HCT116 (cell line): ENCODE results near the gene ZCCHC10. TPM values are rescaled to one million over a fixed set of nuclear protein-coding genes. Genes with fewer than 3 reads are reported as not detected.
A peak's percentile ranks its signal among the peaks of the same experiment; 100 is the strongest.
"Not testable (repeated sequence)": the region's sequence is repeated elsewhere in the genome, so short reads cannot be mapped to it uniquely, and the experiment has no call there.

Experiments used
- ATAC-seq: fragments of 200-7000 bp; cut with Tn5 transposase; 2 replicates; pipeline ENCODE4 v1.9.1; 2020; ENCODE audit warnings: mild to moderate bottlenecking, moderate library complexity
- BruUV-seq: library from RNA; stranded (reverse); fragments of 400-500 nt; replicated peaks from 2 replicates; lab custom pipeline; 2021; lab: Mats Ljungman, UMichigan
- CTCF ChIA-PET: fragments of 300-600 bp; sonication (Branson Sonifier 250); formaldehyde crosslinking; loops from one replicate; lab custom pipeline; 2021; ENCODE audit warnings: antibody characterized with exemption; lab: Charles Lee
- POLR2A ChIA-PET: fragments of 300-600, 350-600 bp; sonication (Branson Sonifier 250); formaldehyde crosslinking; loops from one replicate; lab custom pipeline; 2021; ENCODE audit warnings: antibody characterized with exemption; lab: Charles Lee
- RAD21 ChIA-PET, 2 experiments: fragments of 300-600 bp; sonication (Branson Sonifier 250); formaldehyde crosslinking; loops; one replicate each; lab custom pipeline; 2023; ENCODE audit warnings: low total read pairs in 2 of 2; ENCODE audit not compliant: uncharacterized antibody in 2 of 2, unreplicated experiment in 2 of 2, low non-redundant PET in 1 of 2; lab: Charles Lee
- DNase-seq: peaks from one replicate; pipeline ENCODE4 v3.0.0-alpha.2; 2010; ENCODE audit warnings: low read depth, low spot score
- H2AFZ ChIP-seq: fragments of 200-600 bp; shearing (Covaris generic), sonication (generic); 2 replicates; pipeline ENCODE4 v1.6.1; 2017; ENCODE audit warnings: low read depth, mixed run types, mixed read lengths, antibody characterized with exemption, low read length; ENCODE audit not compliant: poor library complexity, severe bottlenecking
- H3K27ac ChIP-seq: 2 replicates; pipeline ENCODE4 v1.5.1; 2012; ENCODE audit warnings: low read depth, low read length
- H3K27me3 ChIP-seq: fragments of 200-600 bp; sonication (generic); 2 replicates; pipeline ENCODE4 v1.6.1; 2016; ENCODE audit warnings: mixed run types, low read length, mixed read lengths; ENCODE audit not compliant: insufficient read depth
- H3K36me3 ChIP-seq, 2 experiments: fragments of 200-500 bp in 1 of 2; fragments of 200-600 bp in 1 of 2; sonication (Bioruptor generic) in 1 of 2; sonication (generic) in 1 of 2; 2 replicates each; pipeline versions ENCODE4 v1.5.1 to v1.6.1; 2014 to 2016; ENCODE audit warnings: low read length in 2 of 2, inconsistent platforms in 1 of 2, mixed read lengths in 1 of 2, mixed run types in 1 of 2; ENCODE audit not compliant: insufficient read depth in 2 of 2, control insufficient read depth in 1 of 2
- H3K4me1 ChIP-seq, 2 experiments: fragments of 200-600 bp in 1 of 2; sonication (generic) in 1 of 2; 2 replicates each; pipeline versions ENCODE4 v1.5.1 to v1.6.1; 2012 to 2017; ENCODE audit warnings: low read length in 2 of 2, inconsistent platforms in 1 of 2, mild to moderate bottlenecking in 1 of 2, mixed read lengths in 1 of 2, mixed run types in 1 of 2, moderate library complexity in 1 of 2; ENCODE audit not compliant: insufficient read depth in 2 of 2, control insufficient read depth in 1 of 2
- H3K4me2 ChIP-seq: fragments of 200-600 bp; sonication (generic); 2 replicates; pipeline ENCODE4 v1.6.1; 2017; ENCODE audit warnings: mixed run types, low read length, mixed read lengths
- H3K4me3 ChIP-seq, 2 experiments: fragments of 200-600 bp in 1 of 2; sonication (generic) in 1 of 2; replicated peaks in 1 of 2; 2 replicates each; pipeline ENCODE4 v1.5.1; 2011 to 2016; ENCODE audit warnings: low read length in 2 of 2, control low read depth in 1 of 2, low read depth in 1 of 2, mild to moderate bottlenecking in 1 of 2, mixed read lengths in 1 of 2, mixed run types in 1 of 2
- H3K79me2 ChIP-seq: fragments of 200-600 bp; sonication (generic); 2 replicates; pipeline ENCODE4 v1.6.1; 2017; ENCODE audit warnings: mild to moderate bottlenecking, mixed run types, low read length, moderate library complexity, mixed read lengths; ENCODE audit not compliant: insufficient read depth
- H3K9ac ChIP-seq: fragments of 200-600 bp; sonication (generic); 2 replicates; pipeline ENCODE4 v1.6.1; 2016; ENCODE audit warnings: low read length, mixed read lengths
- H3K9me2 ChIP-seq: fragments of 200-600 bp; sonication (generic), shearing (Covaris generic); 2 replicates; pipeline ENCODE4 v1.6.1; 2017; ENCODE audit warnings: mixed run types, mild to moderate bottlenecking, moderate library complexity; ENCODE audit not compliant: insufficient read depth
- H3K9me3 ChIP-seq, 2 experiments: fragments of 200-500 bp in 1 of 2; fragments of 200-600 bp in 1 of 2; sonication (Bioruptor generic) in 1 of 2; sonication (generic) in 1 of 2; 2 replicates each; pipeline ENCODE4 v1.6.1; 2014 to 2017; ENCODE audit warnings: low read length in 2 of 2, mixed read lengths in 2 of 2, inconsistent platforms in 1 of 2, low read depth in 1 of 2, mild to moderate bottlenecking in 1 of 2, mixed run types in 1 of 2, moderate library complexity in 1 of 2; ENCODE audit not compliant: control insufficient read depth in 1 of 2, insufficient read depth in 1 of 2
- H4K20me1 ChIP-seq: fragments of 200-600 bp; sonication (generic), shearing (Covaris generic); 2 replicates; pipeline ENCODE4 v1.6.1; 2017; ENCODE audit warnings: mixed run types, mild to moderate bottlenecking, moderate library complexity; ENCODE audit not compliant: insufficient read depth
- CBX3 ChIP-seq: IDR thresholded peaks from 2 replicates; pipeline ENCODE4 v1.6.1; 2012; ENCODE audit warnings: low read depth
- CEBPB ChIP-seq: IDR thresholded peaks from 2 replicates; pipeline ENCODE4 v1.6.1; 2012; ENCODE audit warnings: low read depth
- EGR1 ChIP-seq: IDR thresholded peaks from 2 replicates; pipeline ENCODE4 v1.6.1; 2012; ENCODE audit warnings: low read depth
- ELF1 ChIP-seq: IDR thresholded peaks from 2 replicates; pipeline ENCODE4 v1.6.1; 2012; ENCODE audit warnings: low read depth, borderline replicate concordance
- EZH2 ChIP-seq: fragments of 200-600 bp; sonication (generic); IDR thresholded peaks from 2 replicates; pipeline ENCODE4 v1.6.1; 2017; ENCODE audit warnings: antibody characterized with exemption, mixed run types
- EZH2phosphoT487 ChIP-seq: fragments of 200-600 bp; IDR thresholded peaks from 2 replicates; pipeline ENCODE4 v1.6.1; 2018; ENCODE audit warnings: antibody characterized with exemption, borderline replicate concordance
- FOSL1 ChIP-seq: IDR thresholded peaks from 2 replicates; pipeline ENCODE4 v1.6.1; 2012; ENCODE audit warnings: low read depth
- MAX ChIP-seq: IDR thresholded peaks from 2 replicates; pipeline ENCODE4 v1.6.1; 2012
- POLR2A ChIP-seq: IDR thresholded peaks from 2 replicates; pipeline ENCODE4 v1.7.0; 2011; ENCODE audit warnings: borderline replicate concordance; ENCODE audit not compliant: insufficient read depth, insufficient read length; ENCODE audit errors: extremely low read depth
- POLR2AphosphoS5 ChIP-seq: IDR thresholded peaks from 2 replicates; pipeline ENCODE4 v1.6.1; 2011; ENCODE audit warnings: mild to moderate bottlenecking, low read depth, low read length, moderate library complexity
- RAD21 ChIP-seq: IDR thresholded peaks from 2 replicates; pipeline ENCODE4 v1.6.1; 2012; ENCODE audit warnings: low read depth, mild to moderate bottlenecking
- SIN3A ChIP-seq: IDR thresholded peaks from 2 replicates; pipeline ENCODE4 v1.6.1; 2012; ENCODE audit warnings: low read depth
- SP1 ChIP-seq: IDR thresholded peaks from 2 replicates; pipeline ENCODE4 v1.6.1; 2012; ENCODE audit warnings: low read depth
- SRF ChIP-seq: IDR thresholded peaks from 2 replicates; pipeline ENCODE4 v1.6.1; 2012; ENCODE audit warnings: low read depth
- TCF7L2 ChIP-seq: IDR thresholded peaks from 2 replicates; pipeline ENCODE4 v1.7.0; 2011; ENCODE audit warnings: borderline replicate concordance, inconsistent platforms; ENCODE audit not compliant: insufficient read depth, insufficient read length; ENCODE audit errors: extremely low read depth
- ZFX ChIP-seq: fragments of 450-650 bp; IDR thresholded peaks from 2 replicates; pipeline ENCODE4 v1.6.1; 2017
- ZNF274 ChIP-seq: fragments of 200-500 bp; sonication (Bioruptor generic); IDR thresholded peaks from 2 replicates; pipeline ENCODE4 v1.6.1; 2014; ENCODE audit warnings: mild to moderate bottlenecking, low read depth, low read length, inconsistent platforms
- intact Hi-C: fragments of 100-400 bp; cut with micrococcal nuclease; formaldehyde crosslinking; loops from 2 replicates; pipeline ENCODE4 v1.10.0; 2022
- total RNA-seq: library from RNA; stranded (reverse); gene quantifications from one replicate; pipeline ENCODE4 v1.2.1, GENCODE V29; 2021; ENCODE audit not compliant: unreplicated experiment
- TF ChIP-seq, protein P1 (sequence below), 3 experiments: fragments of 200-600 bp in 1 of 3; sonication (generic) in 1 of 3; IDR thresholded peaks in 2 of 3; conservative IDR thresholded peaks in 1 of 3; 2 replicates each; pipeline ENCODE4 v1.5.1; 2012 to 2017; ENCODE audit warnings: low read depth in 2 of 3, low read length in 2 of 3, antibody characterized with exemption in 1 of 3, borderline replicate concordance in 1 of 3, control low read depth in 1 of 3, mild to moderate bottlenecking in 1 of 3, mixed read lengths in 1 of 3, mixed run types in 1 of 3, moderate library complexity in 1 of 3; ENCODE audit not compliant: insufficient read depth in 1 of 3
- TF ChIP-seq, protein P2 (sequence below): IDR thresholded peaks from 2 replicates; pipeline ENCODE4 v1.6.1; 2012; ENCODE audit warnings: low read depth
- TF ChIP-seq, protein P3 (sequence below): IDR thresholded peaks from 2 replicates; pipeline ENCODE4 v1.6.1; 2012

ZCCHC10 gene
- total RNA-seq, 1 experiment from 2014 or later = 19.2 TPM

DNA sequence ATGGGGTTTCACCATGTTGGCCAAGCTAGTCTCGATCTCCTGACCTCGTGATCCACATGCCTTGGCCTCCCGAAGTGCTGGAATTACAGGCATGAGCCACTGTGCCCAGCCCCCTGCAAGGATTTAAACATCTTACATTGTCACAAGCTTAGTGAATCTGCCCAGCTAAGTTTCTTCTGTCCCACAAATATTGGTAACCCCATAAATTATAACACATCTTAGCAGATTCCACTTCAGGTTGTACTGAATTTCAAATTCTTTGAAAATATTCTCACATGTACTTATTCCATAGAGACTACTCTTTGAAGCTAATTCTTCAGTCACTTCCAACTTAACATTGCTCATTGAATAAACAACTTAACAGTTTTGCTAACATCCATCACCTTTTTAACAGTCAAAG is 49.5 kb downstream of the ZCCHC10 start:
- intact Hi-C loops = no loop called here
- Histone ChIP-seq H2AFZ (no peak overlapping the region), H3K27ac (no peak overlapping the region), H3K9ac (no peak overlapping the region), H3K36me3 (no peaks in the 10 kb centered on the region), H3K4me2 (no peak overlapping the region), H3K79me2 (no peaks in the 10 kb centered on the region), H3K4me3 (no peak overlapping the region), H3K27me3 (no peaks in the 10 kb centered on the region), H3K4me1 (peaks cover 0 to 5% of the 10 kb centered on the region in 2 experiments; a peak in 2 of 4 replicates), H3K9me3 (no peaks in the 10 kb centered on the region; a peak in 1 of 4 replicates), H4K20me1 (no peaks in the 10 kb centered on the region), H3K9me2 (no peaks in the 10 kb centered on the region)
- POLR2A ChIA-PET = no interaction called here
- TF ChIP-seq TCF7L2 = no peak
- TF ChIP-seq SRF = no peak
- no peak for TF ChIP-seq ELF1
- TF ChIP-seq FOSL1 = no peak
- TF ChIP-seq, protein P1, sequence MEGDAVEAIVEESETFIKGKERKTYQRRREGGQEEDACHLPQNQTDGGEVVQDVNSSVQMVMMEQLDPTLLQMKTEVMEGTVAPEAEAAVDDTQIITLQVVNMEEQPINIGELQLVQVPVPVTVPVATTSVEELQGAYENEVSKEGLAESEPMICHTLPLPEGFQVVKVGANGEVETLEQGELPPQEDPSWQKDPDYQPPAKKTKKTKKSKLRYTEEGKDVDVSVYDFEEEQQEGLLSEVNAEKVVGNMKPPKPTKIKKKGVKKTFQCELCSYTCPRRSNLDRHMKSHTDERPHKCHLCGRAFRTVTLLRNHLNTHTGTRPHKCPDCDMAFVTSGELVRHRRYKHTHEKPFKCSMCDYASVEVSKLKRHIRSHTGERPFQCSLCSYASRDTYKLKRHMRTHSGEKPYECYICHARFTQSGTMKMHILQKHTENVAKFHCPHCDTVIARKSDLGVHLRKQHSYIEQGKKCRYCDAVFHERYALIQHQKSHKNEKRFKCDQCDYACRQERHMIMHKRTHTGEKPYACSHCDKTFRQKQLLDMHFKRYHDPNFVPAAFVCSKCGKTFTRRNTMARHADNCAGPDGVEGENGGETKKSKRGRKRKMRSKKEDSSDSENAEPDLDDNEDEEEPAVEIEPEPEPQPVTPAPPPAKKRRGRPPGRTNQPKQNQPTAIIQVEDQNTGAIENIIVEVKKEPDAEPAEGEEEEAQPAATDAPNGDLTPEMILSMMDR (IDR thresholded peaks at IDR 0.05 in 2 of 3, conservative IDR thresholded peaks at IDR 0.05 in 1 of 3; ENCODE audit: borderline replicate concordance in 1 of 3, insufficient read depth in 1 of 3, low read depth in 2 of 3, low read length in 2 of 3) = no peak
- no peak for TF ChIP-seq EGR1
- no peak for TF ChIP-seq SP1
- TF ChIP-seq ZNF274 = no peak
- no peak for TF ChIP-seq SIN3A
- TF ChIP-seq RAD21 = no peak
- TF ChIP-seq, protein P2, sequence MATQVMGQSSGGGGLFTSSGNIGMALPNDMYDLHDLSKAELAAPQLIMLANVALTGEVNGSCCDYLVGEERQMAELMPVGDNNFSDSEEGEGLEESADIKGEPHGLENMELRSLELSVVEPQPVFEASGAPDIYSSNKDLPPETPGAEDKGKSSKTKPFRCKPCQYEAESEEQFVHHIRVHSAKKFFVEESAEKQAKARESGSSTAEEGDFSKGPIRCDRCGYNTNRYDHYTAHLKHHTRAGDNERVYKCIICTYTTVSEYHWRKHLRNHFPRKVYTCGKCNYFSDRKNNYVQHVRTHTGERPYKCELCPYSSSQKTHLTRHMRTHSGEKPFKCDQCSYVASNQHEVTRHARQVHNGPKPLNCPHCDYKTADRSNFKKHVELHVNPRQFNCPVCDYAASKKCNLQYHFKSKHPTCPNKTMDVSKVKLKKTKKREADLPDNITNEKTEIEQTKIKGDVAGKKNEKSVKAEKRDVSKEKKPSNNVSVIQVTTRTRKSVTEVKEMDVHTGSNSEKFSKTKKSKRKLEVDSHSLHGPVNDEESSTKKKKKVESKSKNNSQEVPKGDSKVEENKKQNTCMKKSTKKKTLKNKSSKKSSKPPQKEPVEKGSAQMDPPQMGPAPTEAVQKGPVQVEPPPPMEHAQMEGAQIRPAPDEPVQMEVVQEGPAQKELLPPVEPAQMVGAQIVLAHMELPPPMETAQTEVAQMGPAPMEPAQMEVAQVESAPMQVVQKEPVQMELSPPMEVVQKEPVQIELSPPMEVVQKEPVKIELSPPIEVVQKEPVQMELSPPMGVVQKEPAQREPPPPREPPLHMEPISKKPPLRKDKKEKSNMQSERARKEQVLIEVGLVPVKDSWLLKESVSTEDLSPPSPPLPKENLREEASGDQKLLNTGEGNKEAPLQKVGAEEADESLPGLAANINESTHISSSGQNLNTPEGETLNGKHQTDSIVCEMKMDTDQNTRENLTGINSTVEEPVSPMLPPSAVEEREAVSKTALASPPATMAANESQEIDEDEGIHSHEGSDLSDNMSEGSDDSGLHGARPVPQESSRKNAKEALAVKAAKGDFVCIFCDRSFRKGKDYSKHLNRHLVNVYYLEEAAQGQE = no peak
- no peak for TF ChIP-seq MAX
- TF ChIP-seq EZH2 = no peak
- no peak for TF ChIP-seq POLR2AphosphoS5
- TF ChIP-seq, protein P3, sequence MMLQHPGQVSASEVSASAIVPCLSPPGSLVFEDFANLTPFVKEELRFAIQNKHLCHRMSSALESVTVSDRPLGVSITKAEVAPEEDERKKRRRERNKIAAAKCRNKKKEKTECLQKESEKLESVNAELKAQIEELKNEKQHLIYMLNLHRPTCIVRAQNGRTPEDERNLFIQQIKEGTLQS = no peak
- no peak for TF ChIP-seq POLR2A
- no peak for TF ChIP-seq CEBPB
- TF ChIP-seq EZH2phosphoT487 = no peak
- no peak for TF ChIP-seq ZFX
- TF ChIP-seq CBX3 = no peak
- DNase-seq (no peak), ATAC-seq (no peak)
- no TSS peak for BruUV-seq
- CTCF ChIA-PET = no interaction called here
- RAD21 ChIA-PET = no interaction called here

GRCh38 chr5:132972436-132972828 is 53.9 kb downstream of the ZCCHC10 start:
- RAD21 ChIA-PET = interaction anchor here in 1 of 2 experiments (0.8 kb wide), 1 partner anchor 93 kb away, joined by 6 read pairs; no protein-coding TSS in a partner anchor
- H4K20me1 ChIP-seq, H3K27me3 ChIP-seq, intact Hi-C loops, H3K9me2 ChIP-seq, H2AFZ ChIP-seq, BruUV-seq, H3K27ac ChIP-seq, H3K4me3 ChIP-seq, H3K36me3 ChIP-seq, H3K9ac ChIP-seq, DNase-seq, H3K79me2 ChIP-seq, ATAC-seq, CTCF ChIA-PET, H3K9me3 ChIP-seq: not testable (repeated sequence)
- POLR2A ChIA-PET = interaction anchor here (0.6 kb wide), 1 partner anchor 34 kb away, joined by 3 read pairs; no protein-coding TSS in a partner anchor
- H3K4me2 ChIP-seq = peak overlapping the region; percentile 42; the same call in 1 of the 2 replicates
- peaks cover 0 to 11% of the 10 kb centered on the region in 2 experiments; a peak in 2 of 4 replicates for H3K4me1 ChIP-seq
